Endothelial cell of umbilical vein (primary cell): Measurements from ENCODE around the gene PRKCD. TPM values are rescaled to one million over a fixed set of nuclear protein-coding genes. Genes with fewer than 3 reads are reported as not detected.

ENCODE experiments used
- BruUV-seq: library from RNA; stranded (reverse); fragments of 400-500 nt; replicated peaks from 2 replicates; lab custom pipeline; 2021; lab: Mats Ljungman, UMichigan
- CTCF ChIA-PET: fragments of 300-600, 350-600 bp; sonication (Branson Sonifier 250); formaldehyde crosslinking; loops from one replicate; lab custom pipeline; 2021; ENCODE audit warnings: antibody characterized with exemption, inconsistent platforms; lab: Charles Lee
- POLR2A ChIA-PET: fragments of 300-600, 350-600 bp; sonication (Branson Sonifier 250); formaldehyde crosslinking; loops from one replicate; lab custom pipeline; 2021; ENCODE audit warnings: antibody characterized with exemption, inconsistent platforms; lab: Charles Lee
- DNase-seq: peaks from one replicate; pipeline ENCODE4 v3.0.0-alpha.2; 2011; ENCODE audit warnings: low read depth, low spot score
- FAIRE-seq: peaks from 2 replicates; lab custom pipeline; 2011; peaks lifted over from hg19 to GRCh38; lab: Jason Lieb, UNC
- H2AFZ ChIP-seq: 2 replicates; pipeline ENCODE4 v1.6.0; 2012; ENCODE audit warnings: low read depth, low read length, control low read depth, inconsistent platforms
- H3K27ac ChIP-seq: 2 replicates; pipeline ENCODE4 v1.5.1; 2011; ENCODE audit warnings: low read depth, mild to moderate bottlenecking, control low read depth, low read length, moderate library complexity; ENCODE audit not compliant: insufficient read depth
- H3K27me3 ChIP-seq, 2 experiments: 2 replicates each; pipeline versions ENCODE4 v1.6.0 to v1.6.1; 2011; ENCODE audit warnings: low read length in 2 of 2, mixed read lengths in 1 of 2; ENCODE audit not compliant: control insufficient read depth in 2 of 2, insufficient read depth in 2 of 2
- H3K36me3 ChIP-seq, 2 experiments: 2 replicates in 1 of 2; 3 replicates in 1 of 2; pipeline ENCODE4 v1.5.1; 2011; ENCODE audit warnings: low read length in 2 of 2, mild to moderate bottlenecking in 1 of 2, moderate library complexity in 1 of 2; ENCODE audit not compliant: control insufficient read depth in 2 of 2, insufficient read depth in 2 of 2; ENCODE audit errors: extremely low read depth in 1 of 2
- H3K4me1 ChIP-seq: 3 replicates; pipeline ENCODE4 v1.5.1; 2011; ENCODE audit warnings: mild to moderate bottlenecking, low read length; ENCODE audit not compliant: control insufficient read depth, insufficient read depth; ENCODE audit errors: extremely low read depth
- H3K4me2 ChIP-seq: 2 replicates; pipeline ENCODE4 v1.6.1; 2011; ENCODE audit warnings: low read length, control low read depth, mixed read lengths; ENCODE audit not compliant: insufficient read depth
- H3K4me3 ChIP-seq, 3 experiments: fragments of 200-600 bp in 1 of 3; sonication (generic), shearing (Covaris generic) in 1 of 3; replicated peaks in 1 of 3; 2 replicates each; pipeline ENCODE4 v1.5.1; 2011 to 2016; ENCODE audit warnings: control low read depth in 3 of 3, low read length in 3 of 3, mild to moderate bottlenecking in 2 of 3, inconsistent platforms in 1 of 3, low read depth in 1 of 3, moderate library complexity in 1 of 3; ENCODE audit not compliant: insufficient read depth in 1 of 3
- H3K79me2 ChIP-seq: 2 replicates; pipeline ENCODE4 v1.6.0; 2012; ENCODE audit warnings: low read length, inconsistent platforms; ENCODE audit not compliant: control insufficient read depth, insufficient read depth
- H3K9ac ChIP-seq: replicated peaks from 2 replicates; pipeline ENCODE3; 2011; ENCODE audit warnings: low read length, control low read depth; ENCODE audit not compliant: insufficient read depth; ENCODE audit errors: extremely low read depth
- H3K9me1 ChIP-seq: replicated peaks from 3 replicates; pipeline ENCODE4 v1.6.0; 2011; ENCODE audit warnings: mild to moderate bottlenecking, low read length; ENCODE audit not compliant: control insufficient read depth, insufficient read depth; ENCODE audit errors: extremely low read depth
- H3K9me3 ChIP-seq: replicated peaks from 2 replicates; pipeline ENCODE4 v1.5.1; 2012; ENCODE audit warnings: low read length, inconsistent platforms; ENCODE audit not compliant: control insufficient read depth, insufficient read depth
- H4K20me1 ChIP-seq: replicated peaks from 2 replicates; pipeline ENCODE3; 2011; ENCODE audit warnings: mild to moderate bottlenecking, low read length; ENCODE audit not compliant: control insufficient read depth, insufficient read depth; ENCODE audit errors: extremely low read depth
- CTCF ChIP-seq, 2 donors: IDR thresholded peaks; 1 replicate in 1 of 2; 2 replicates in 1 of 2; pipeline ENCODE4 v1.5.1; 2011; ENCODE audit warnings: low read length in 2 of 2, mild to moderate bottlenecking in 2 of 2, moderate library complexity in 2 of 2, control low read depth in 1 of 2, inconsistent platforms in 1 of 2, low read depth in 1 of 2; ENCODE audit not compliant: insufficient read depth in 1 of 2; ENCODE audit errors: extremely low read depth in 1 of 2
- EZH2 ChIP-seq: IDR thresholded peaks from 2 replicates; pipeline ENCODE4 v1.6.1; 2012; ENCODE audit warnings: borderline replicate concordance, low read depth, mild to moderate bottlenecking, moderate library complexity, low read length, inconsistent platforms; ENCODE audit not compliant: severe bottlenecking
- FOS ChIP-seq: IDR thresholded peaks from 2 replicates; pipeline ENCODE4 v1.6.1; 2011; ENCODE audit warnings: mild to moderate bottlenecking, low read length, moderate library complexity, borderline replicate concordance; ENCODE audit not compliant: insufficient read depth
- GATA2 ChIP-seq: IDR thresholded peaks from 2 replicates; pipeline ENCODE4 v1.7.0; 2011; ENCODE audit warnings: low read depth, mild to moderate bottlenecking, moderate library complexity, mixed read lengths, low read length; ENCODE audit not compliant: insufficient read length, insufficient read depth
- JUN ChIP-seq: IDR thresholded peaks from 2 replicates; pipeline ENCODE4 v1.6.1; 2011; ENCODE audit warnings: borderline replicate concordance, low read depth; ENCODE audit not compliant: insufficient read length, insufficient read depth
- MAX ChIP-seq: IDR thresholded peaks from 2 replicates; pipeline ENCODE4 v1.6.1; 2011; ENCODE audit not compliant: insufficient read depth, insufficient read length
- MYC ChIP-seq: IDR thresholded peaks from one replicate; pipeline ENCODE4 v1.6.1; 2011; ENCODE audit warnings: mild to moderate bottlenecking, low read depth, low read length
- POLR2A ChIP-seq: IDR thresholded peaks from 2 replicates; pipeline ENCODE4 v1.6.1; 2012; ENCODE audit warnings: low read depth, mild to moderate bottlenecking, control low read depth, low read length
- POLR2AphosphoS5 ChIP-seq: IDR thresholded peaks from 2 replicates; pipeline ENCODE4 v1.6.1; 2012; ENCODE audit warnings: low read depth, mild to moderate bottlenecking, control low read depth, low read length, moderate library complexity; ENCODE audit not compliant: insufficient read depth
- dilution Hi-C: fragments of 300-500 bp; cut with MboI; formaldehyde crosslinking; loops from one replicate; pipeline ENCODE4 v1.15.0; 2019; ENCODE audit warnings: low sequenced_read_pairs; ENCODE audit not compliant: extremely low pct_ligation_motif_present
- intact Hi-C: fragments of 100-400 bp; cut with micrococcal nuclease; formaldehyde crosslinking; loops from one replicate; pipeline ENCODE4 v1.10.0; 2022
- polyA plus RNA-seq, 4 experiments: library from polyadenylated mRNA; depleted of rRNA in 3 of 4; stranded (reverse) in 3 of 4; unstranded in 1 of 4; fragments of >200 nt; gene quantifications; 2 replicates each; pipeline versions ENCODE4 v1.2.1 to v1.2.3, GENCODE V29; 2011 to 2012; ENCODE audit warnings: missing spikeins in 1 of 4
- total RNA-seq: library from RNA; stranded (reverse); gene quantifications from 2 replicates; pipeline ENCODE4 v1.2.3, GENCODE V29; 2021

The PRKCD gene
- total and polyA plus RNA-seq, 2 donors (not counting 3 experiments of a cell fraction or from before 2014, with no cell fraction given) = 15.5 to 19.0 TPM

DNA sequence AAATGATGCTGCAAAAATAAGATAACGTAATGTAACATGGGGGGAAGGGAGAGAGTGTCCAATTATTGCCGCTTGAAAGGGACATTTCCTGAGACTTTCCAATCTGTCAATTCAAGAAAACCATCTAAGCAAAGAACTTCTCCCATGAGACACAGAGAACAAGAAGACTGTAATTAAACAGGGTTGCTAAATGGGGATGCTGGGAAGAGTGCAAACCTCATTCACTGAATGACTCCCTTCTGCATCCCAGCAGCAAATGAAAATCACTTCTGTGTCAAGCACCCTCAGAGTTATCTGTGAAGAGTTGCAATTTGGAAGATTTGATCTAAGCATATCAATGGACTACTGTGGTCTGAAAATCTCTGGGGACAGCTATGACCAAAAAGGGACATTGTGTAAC is 34.4 kb upstream of the PRKCD start:
- no peaks in the 10 kb centered on the region for H3K27me3 ChIP-seq
- no peaks in the 10 kb centered on the region for H4K20me1 ChIP-seq
- no peaks in the 10 kb centered on the region for H3K9me1 ChIP-seq
- no peak overlapping the region for H2AFZ ChIP-seq
- H3K79me2 ChIP-seq = peaks cover 16% of the 10 kb centered on the region
- H3K4me3 ChIP-seq = no peak overlapping the region
- peak; percentile 35 for FAIRE-seq
- peaks cover 5 to 16% of the 10 kb centered on the region in 2 experiments for H3K36me3 ChIP-seq
- intact Hi-C loops (no loop called here), dilution Hi-C loops (no loop called here)
- H3K4me1 ChIP-seq = peaks cover 14% of the 10 kb centered on the region
- TF ChIP-seq EZH2 (no peak), JUN (no peak), GATA2 (no peak), MAX (no peak), MYC (no peak), POLR2A (no peak), CTCF (IDR thresholded peaks at IDR 0.05; ENCODE audit: extremely low read depth in 1 of 2, insufficient read depth in 1 of 2, low read depth in 1 of 2, low read length in 2 of 2) (no peak), POLR2AphosphoS5 (no peak), FOS (no peak)
- H3K9me3 ChIP-seq = no peaks in the 10 kb centered on the region
- no peak overlapping the region for H3K27ac ChIP-seq
- POLR2A ChIA-PET = no interaction called here
- DNase-seq = no peak
- no TSS peak for BruUV-seq
- no peak overlapping the region for H3K9ac ChIP-seq
- H3K4me2 ChIP-seq = no peak overlapping the region
- CTCF ChIA-PET = interaction anchor here (1.9 kb wide), 1 partner anchor 12 kb away, joined by 7 read pairs; no protein-coding TSS in a partner anchor
